ENCODE results near the gene VGLL4. TPM values are rescaled to one million over a fixed set of nuclear protein-coding genes. Genes with fewer than 3 reads are reported as not detected.

The VGLL4 gene
- total RNA-seq, 1 experiment from 2014 or later: 65.8 TPM

GRCh38 chr3:11634974-11635612, 8.6 kb downstream of the VGLL4 start:
- in situ Hi-C loops (cut with HindIII; ENCODE audit: low pct_unique_long_range_greater_than_20kb, low sequenced_read_pairs): no loop called here
- DNase-seq (ENCODE audit: low read depth): no peak

DNA sequence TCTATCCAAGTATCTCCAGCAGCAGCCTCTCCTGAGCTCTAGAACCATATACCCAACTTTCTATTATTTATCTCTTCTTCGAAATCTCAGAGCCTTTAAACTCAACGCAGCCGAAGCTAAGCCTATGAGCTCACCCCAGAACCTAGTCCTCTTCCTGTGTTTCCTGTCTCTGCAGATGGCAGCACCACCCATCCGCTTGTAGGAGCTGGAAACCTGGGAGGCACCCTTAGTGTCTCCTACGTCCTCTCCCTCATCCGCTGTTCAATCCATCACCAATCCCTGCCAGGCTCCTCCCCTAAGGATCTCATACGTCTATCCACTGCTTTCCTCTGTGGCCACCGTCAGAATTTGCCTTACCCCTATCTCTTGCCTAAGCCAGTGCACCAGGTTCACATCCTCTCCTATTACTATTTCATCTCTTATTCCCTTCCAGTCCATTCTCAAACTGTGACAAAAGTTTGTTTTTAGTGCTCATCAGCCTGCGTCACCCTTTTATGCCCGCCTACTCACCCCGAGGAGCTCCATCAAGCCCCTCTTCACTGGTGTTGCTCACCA, 9.6 kb downstream of the VGLL4 start:
- in situ Hi-C loops (cut with HindIII; ENCODE audit: low pct_unique_long_range_greater_than_20kb, low sequenced_read_pairs): no loop called here
- DNase-seq (ENCODE audit: low read depth): no peak

DNA sequence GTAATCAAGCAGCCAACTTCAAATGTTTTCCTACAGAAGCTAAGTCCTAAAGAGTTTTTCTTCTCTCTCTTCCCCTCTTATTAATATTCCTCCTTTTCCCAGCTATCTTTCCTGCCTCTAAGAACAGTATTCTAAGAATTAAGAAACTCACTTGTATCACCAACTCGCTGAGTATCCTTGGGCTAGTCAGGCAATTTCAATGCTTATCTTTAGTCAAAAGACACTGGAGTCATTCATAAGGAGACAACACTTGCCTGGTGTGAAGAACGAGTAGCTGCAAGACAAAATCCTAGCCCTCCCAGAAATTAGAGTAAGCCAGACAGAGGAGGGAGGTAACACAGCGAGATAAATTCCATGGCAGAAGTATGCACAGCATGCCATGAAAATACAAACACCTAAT, 10.7 kb downstream of the VGLL4 start:
- in situ Hi-C loops (cut with HindIII; ENCODE audit: low pct_unique_long_range_greater_than_20kb, low sequenced_read_pairs): no loop called here

DNA sequence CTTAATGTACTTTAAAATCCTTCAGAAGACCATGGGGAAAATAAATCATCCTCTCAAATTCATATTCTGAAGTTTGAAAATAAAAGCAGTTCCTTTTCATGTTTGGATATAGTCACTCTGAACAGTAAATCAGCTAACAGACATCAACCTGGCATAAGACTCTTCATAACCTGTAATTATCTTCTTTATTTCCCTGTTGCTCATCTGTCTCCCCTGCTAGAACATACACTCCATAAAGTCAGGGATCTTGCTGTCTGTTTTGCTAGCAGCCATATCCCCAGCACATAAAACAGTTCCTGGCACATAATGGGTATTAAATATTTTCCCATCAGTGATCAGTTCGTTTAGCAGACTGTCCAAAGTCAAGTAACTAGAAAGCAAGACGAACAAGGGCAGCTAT, 11.2 kb downstream of the VGLL4 start:
- no peak for DNase-seq (ENCODE audit: low read depth)
- in situ Hi-C loops (cut with HindIII; ENCODE audit: low pct_unique_long_range_greater_than_20kb, low sequenced_read_pairs): no loop called here

More for the DNA sequence above, 10.7 kb downstream of the VGLL4 start:
- no peak for DNase-seq (ENCODE audit: low read depth)

- in situ Hi-C loops (cut with HindIII; ENCODE audit: low pct_unique_long_range_greater_than_20kb, low sequenced_read_pairs): no loop called here
- DNase-seq (ENCODE audit: low read depth): no peak
Measured at GRCh38 chr3:11631820-11632219, 11.9 kb downstream of the VGLL4 start.

GRCh38 chr3:11629716-11630115, 14.0 kb downstream of the VGLL4 start:
- no peak for DNase-seq (ENCODE audit: low read depth)
- in situ Hi-C loops (cut with HindIII; ENCODE audit: low pct_unique_long_range_greater_than_20kb, low sequenced_read_pairs): no loop called here

DNA sequence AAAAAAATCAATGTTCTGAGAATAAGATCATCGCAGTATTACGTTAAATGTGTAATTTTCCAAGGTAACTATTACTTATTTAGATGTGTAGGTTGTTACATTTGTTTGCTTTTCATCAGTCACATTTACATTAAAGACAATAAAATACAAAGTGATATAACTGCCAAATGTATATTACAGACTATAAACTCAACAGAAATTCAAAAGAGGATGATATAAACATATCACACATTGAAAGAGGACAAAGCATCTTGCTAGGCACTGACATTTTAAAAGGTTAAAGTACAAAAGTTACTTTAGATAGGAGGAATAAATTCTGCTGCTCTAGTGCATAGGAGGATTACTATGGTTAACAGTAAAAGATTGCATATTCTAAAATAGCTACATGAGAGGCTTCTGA, 16.1 kb downstream of the VGLL4 start:
- in situ Hi-C loops (cut with HindIII; ENCODE audit: low pct_unique_long_range_greater_than_20kb, low sequenced_read_pairs): no loop called here
- DNase-seq (ENCODE audit: low read depth): no peak

GRCh38 chr3:11626084-11626463, 17.6 kb downstream of the VGLL4 start:
- in situ Hi-C loops (cut with HindIII; ENCODE audit: low pct_unique_long_range_greater_than_20kb, low sequenced_read_pairs): no loop called here
- DNase-seq (ENCODE audit: low read depth): no peak

GRCh38 chr3:11625376-11626083, 18.2 kb downstream of the VGLL4 start:
- DNase-seq (ENCODE audit: low read depth): no peak
- in situ Hi-C loops (cut with HindIII; ENCODE audit: low pct_unique_long_range_greater_than_20kb, low sequenced_read_pairs): no loop called here

- DNase-seq (ENCODE audit: low read depth): no peak
- in situ Hi-C loops (cut with HindIII; ENCODE audit: low pct_unique_long_range_greater_than_20kb, low sequenced_read_pairs): no loop called here
Measured at GRCh38 chr3:11624704-11625375, 18.9 kb downstream of the VGLL4 start.

- in situ Hi-C loops (cut with HindIII; ENCODE audit: low pct_unique_long_range_greater_than_20kb, low sequenced_read_pairs): no loop called here
- DNase-seq (ENCODE audit: low read depth): no peak
Measured at GRCh38 chr3:11624161-11624560, 19.6 kb downstream of the VGLL4 start.

GRCh38 chr3:11622586-11623550, 20.8 kb downstream of the VGLL4 start:
- DNase-seq (ENCODE audit: low read depth): no peak
- in situ Hi-C loops (cut with HindIII; ENCODE audit: low pct_unique_long_range_greater_than_20kb, low sequenced_read_pairs): no loop called here

DNA sequence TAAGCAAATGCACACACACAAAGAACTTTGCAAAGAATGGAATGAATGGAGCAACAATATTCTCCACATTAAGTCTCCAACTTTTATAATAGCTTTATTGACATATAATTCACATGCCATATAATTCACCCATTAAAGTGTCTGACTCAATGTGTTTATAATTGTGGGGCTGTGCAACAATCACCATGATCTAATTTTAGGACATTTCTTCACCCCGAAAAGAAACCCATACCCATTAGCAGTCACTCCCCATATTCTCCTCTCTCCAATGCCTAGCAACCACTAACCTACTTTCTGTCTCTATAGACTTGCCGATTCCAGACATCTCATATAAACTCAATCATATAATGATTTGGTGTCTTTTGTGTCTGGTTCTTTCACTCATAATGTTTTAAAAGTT, 22.6 kb downstream of the VGLL4 start:
- no peak for DNase-seq (ENCODE audit: low read depth)
- in situ Hi-C loops (cut with HindIII; ENCODE audit: low pct_unique_long_range_greater_than_20kb, low sequenced_read_pairs): no loop called here

DNA sequence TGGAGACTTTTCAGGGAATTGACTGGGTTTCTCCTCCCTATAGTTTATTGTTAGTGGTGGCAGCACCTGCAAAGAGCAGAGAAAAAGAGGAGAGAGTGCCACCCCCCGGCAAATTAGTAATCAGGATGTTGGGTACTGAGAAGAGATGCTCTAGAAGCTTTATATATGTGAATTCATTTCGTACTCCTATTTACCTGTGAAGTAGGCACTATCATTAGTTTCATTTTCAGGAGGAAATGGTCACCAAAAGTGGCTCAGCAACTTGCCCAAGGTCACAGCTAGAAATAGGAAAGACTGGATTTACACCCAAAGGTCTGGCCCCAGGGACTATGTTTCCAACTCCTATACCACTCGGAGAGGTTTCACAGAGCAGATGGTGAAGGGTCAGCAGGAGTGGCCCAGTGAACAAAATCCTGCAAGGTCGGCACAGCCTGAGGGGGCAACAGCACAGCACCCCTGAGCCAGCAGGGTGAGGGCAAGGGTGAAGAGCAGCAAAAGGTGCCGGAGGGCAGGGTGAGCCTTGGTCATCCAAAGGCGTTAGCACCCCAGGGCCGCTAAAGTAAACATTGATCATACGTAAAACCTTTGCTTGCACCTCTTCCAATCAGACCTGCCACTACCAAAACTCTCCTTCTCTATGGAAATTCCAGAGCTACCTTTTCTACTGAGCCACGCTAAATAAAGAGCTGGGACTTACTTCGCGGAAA, 23.6 kb downstream of the VGLL4 start:
- no peak for DNase-seq (ENCODE audit: low read depth)
- in situ Hi-C loops (cut with HindIII; ENCODE audit: low pct_unique_long_range_greater_than_20kb, low sequenced_read_pairs): no loop called here

DNA sequence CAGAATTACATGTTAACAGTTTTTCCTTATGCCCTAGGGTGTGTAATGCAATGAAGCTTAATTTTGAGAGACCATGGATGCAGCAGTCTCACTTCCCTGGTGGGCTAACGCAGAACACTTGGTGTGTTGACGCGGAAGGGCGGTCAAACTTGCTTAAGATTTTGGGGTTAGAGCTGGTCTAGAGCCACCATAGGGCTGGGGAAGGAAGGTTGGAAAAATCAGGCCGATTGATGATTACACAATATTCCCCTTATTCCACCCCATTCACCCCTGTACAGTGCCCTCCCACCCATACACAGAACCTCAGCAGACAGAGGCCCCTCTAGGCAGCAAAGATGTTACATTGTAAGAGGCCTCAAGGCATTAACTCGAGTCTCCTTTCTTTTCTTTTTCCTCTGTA, 24.3 kb downstream of the VGLL4 start:
- in situ Hi-C loops (cut with HindIII; ENCODE audit: low pct_unique_long_range_greater_than_20kb, low sequenced_read_pairs): no loop called here
- DNase-seq (ENCODE audit: low read depth): no peak

GRCh38 chr3:11618904-11619303, 24.8 kb downstream of the VGLL4 start:
- in situ Hi-C loops (cut with HindIII; ENCODE audit: low pct_unique_long_range_greater_than_20kb, low sequenced_read_pairs): no loop called here
- no peak for DNase-seq (ENCODE audit: low read depth)

DNA sequence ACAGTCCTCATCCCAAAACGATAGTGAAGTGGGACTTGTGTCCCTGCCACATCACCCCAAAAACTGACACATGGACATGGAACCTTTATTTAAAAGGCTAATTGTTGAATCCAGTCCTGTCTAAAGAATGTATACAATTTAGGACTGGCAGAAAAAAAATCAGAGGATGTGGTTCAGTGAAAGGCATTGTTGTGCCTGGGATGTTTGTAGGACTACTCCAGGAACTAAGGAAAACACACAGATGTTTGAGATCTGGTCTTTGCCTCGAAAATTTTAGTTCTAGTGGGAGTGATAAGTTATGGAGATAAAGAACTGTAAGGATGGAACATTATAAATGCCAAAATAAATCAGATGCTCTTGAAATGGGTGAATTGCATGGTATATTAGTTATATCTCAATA, 27.2 kb downstream of the VGLL4 start:
- DNase-seq (ENCODE audit: low read depth): no peak
- in situ Hi-C loops (cut with HindIII; ENCODE audit: low pct_unique_long_range_greater_than_20kb, low sequenced_read_pairs): no loop called here
